ENCODE measurements around the gene RSRC2.
"Not testable (repeated sequence)": the region's sequence is repeated elsewhere in the genome, so short reads cannot be mapped to it uniquely, and the experiment has no call there.

Gene RSRC2

GRCh38 chr12:122483969-122484368 is 42.8 kb downstream of the RSRC2 start:
- no peak for DNase-seq

GRCh38 chr12:122481861-122482260 is 44.9 kb downstream of the RSRC2 start:
- DNase-seq = no peak

- no peak for DNase-seq
Observed at GRCh38 chr12:122480753-122481152, 46.0 kb downstream of the RSRC2 start.

- no peak for DNase-seq
Observed at GRCh38 chr12:122474324-122474716, 52.4 kb downstream of the RSRC2 start.

- DNase-seq = no peak
Observed at GRCh38 chr12:122473543-122474323, 53.0 kb downstream of the RSRC2 start.

GRCh38 chr12:122471324-122472226 is 55.2 kb downstream of the RSRC2 start:
- DNase-seq = peak; percentile 71

GRCh38 chr12:122470576-122470975 is 56.2 kb downstream of the RSRC2 start:
- not testable (repeated sequence) for DNase-seq

GRCh38 chr12:122469856-122470255 is 56.9 kb downstream of the RSRC2 start:
- DNase-seq = not testable (repeated sequence)

- no peak for DNase-seq
Observed at GRCh38 chr12:122467983-122468382, 58.8 kb downstream of the RSRC2 start.

- not testable (repeated sequence) for DNase-seq
Observed at GRCh38 chr12:122464317-122465042, 62.3 kb downstream of the RSRC2 start.

- no peak for DNase-seq
Observed at GRCh38 chr12:122460641-122461040, 66.1 kb downstream of the RSRC2 start.

GRCh38 chr12:122460061-122460460 is 66.7 kb downstream of the RSRC2 start:
- DNase-seq = no peak

- DNase-seq = no peak
Observed at GRCh38 chr12:122459211-122459610, 67.5 kb downstream of the RSRC2 start.

- no peak for DNase-seq
Observed at GRCh38 chr12:122458105-122459035, 68.4 kb downstream of the RSRC2 start.

- no peak for DNase-seq
Observed at GRCh38 chr12:122457627-122458026, 69.1 kb downstream of the RSRC2 start.

GRCh38 chr12:122454739-122455138 is 72.0 kb downstream of the RSRC2 start:
- no peak for DNase-seq

GRCh38 chr12:122454250-122454721 is 72.5 kb downstream of the RSRC2 start:
- DNase-seq = no peak

All from NCI-H69 (cell line).